H9 (cell line): ENCODE results near the gene ZMYND8. TPM values are rescaled to one million over a fixed set of nuclear protein-coding genes. Genes with fewer than 3 reads are reported as not detected.

Experiments
- DNase-seq: peaks from one replicate; pipeline ENCODE4 v3.0.0-alpha.2; 2017
- H2AFZ ChIP-seq: one replicate; pipeline ENCODE4 v1.6.1; 2013; ENCODE audit warnings: mild to moderate bottlenecking, low read length, control low read depth, moderate library complexity
- H2AK5ac ChIP-seq: 2 replicates; pipeline ENCODE4 v1.6.1; 2013; ENCODE audit warnings: low read length, control low read depth, mixed read lengths; ENCODE audit not compliant: insufficient read length
- H2BK120ac ChIP-seq: one replicate; pipeline ENCODE4 v1.6.1; 2013; ENCODE audit warnings: low read depth, mild to moderate bottlenecking, low read length, control low read depth, inconsistent platforms; ENCODE audit not compliant: poor library complexity, severe bottlenecking
- H2BK12ac ChIP-seq: 2 replicates; pipeline ENCODE4 v1.6.1; 2013; ENCODE audit warnings: low read length, control low read depth, mixed read lengths, low read depth; ENCODE audit not compliant: insufficient read length
- H2BK15ac ChIP-seq: 2 replicates; pipeline ENCODE4 v1.6.1; 2013; ENCODE audit warnings: low read depth, low read length, control low read depth
- H2BK20ac ChIP-seq: one replicate; pipeline ENCODE4 v1.6.1; 2013; ENCODE audit warnings: low read depth, mild to moderate bottlenecking, low read length, control low read depth, inconsistent platforms; ENCODE audit not compliant: poor library complexity, severe bottlenecking
- H2BK5ac ChIP-seq: 2 replicates; pipeline ENCODE4 v1.6.1; 2013; ENCODE audit warnings: low read length, control low read depth, mixed read lengths; ENCODE audit not compliant: insufficient read length
- H3K14ac ChIP-seq: 2 replicates; pipeline ENCODE4 v1.6.1; 2013; ENCODE audit warnings: low read length, control low read depth; ENCODE audit not compliant: insufficient read depth
- H3K18ac ChIP-seq: 2 replicates; pipeline ENCODE4 v1.6.1; 2013; ENCODE audit warnings: low read depth, mild to moderate bottlenecking, mixed read lengths, low read length, control low read depth; ENCODE audit not compliant: insufficient read length
- H3K23ac ChIP-seq: 2 replicates; pipeline ENCODE4 v1.6.1; 2013; ENCODE audit warnings: low read length, control low read depth, mixed read lengths, low read depth; ENCODE audit not compliant: insufficient read length
- H3K23me2 ChIP-seq: 2 replicates; pipeline ENCODE4 v1.6.1; 2013; ENCODE audit warnings: low read depth, mild to moderate bottlenecking, mixed read lengths, low read length, control low read depth; ENCODE audit not compliant: insufficient read length, poor library complexity, severe bottlenecking
- H3K27ac ChIP-seq: 2 replicates; pipeline ENCODE4 v1.5.1; 2013; ENCODE audit warnings: low read length, control low read depth, mixed read lengths, low read depth; ENCODE audit not compliant: insufficient read length
- H3K27me3 ChIP-seq: 2 replicates; pipeline ENCODE4 v1.6.1; 2013; ENCODE audit warnings: low read length, control low read depth, inconsistent platforms; ENCODE audit not compliant: insufficient read depth
- H3K4ac ChIP-seq: 2 replicates; pipeline ENCODE4 v1.6.1; 2013; ENCODE audit warnings: low read depth, mild to moderate bottlenecking, control low read depth, inconsistent platforms, low read length, moderate library complexity
- H3K4me1 ChIP-seq: 2 replicates; pipeline ENCODE4 v1.6.1; 2013; ENCODE audit warnings: low read length, control low read depth, inconsistent platforms; ENCODE audit not compliant: insufficient read depth
- H3K4me2 ChIP-seq: 2 replicates; pipeline ENCODE4 v1.6.1; 2013; ENCODE audit warnings: low read length, control low read depth, mixed read lengths; ENCODE audit not compliant: insufficient read length, insufficient read depth
- H3K56ac ChIP-seq: 2 replicates; pipeline ENCODE4 v1.6.1; 2013; ENCODE audit warnings: low read depth, mild to moderate bottlenecking, mixed read lengths, low read length, control low read depth; ENCODE audit not compliant: insufficient read length
- H3K79me1 ChIP-seq: 2 replicates; pipeline ENCODE4 v1.6.1; 2013; ENCODE audit warnings: low read depth, mild to moderate bottlenecking, moderate library complexity, low read length, control low read depth, inconsistent platforms; ENCODE audit not compliant: insufficient read depth, poor library complexity, severe bottlenecking
- H3K79me2 ChIP-seq: 2 replicates; pipeline ENCODE4 v1.6.1; 2013; ENCODE audit warnings: low read length, control low read depth, inconsistent platforms; ENCODE audit not compliant: insufficient read depth
- H3K9ac ChIP-seq: 2 replicates; pipeline ENCODE4 v1.6.1; 2013; ENCODE audit warnings: low read length, control low read depth, mixed read lengths; ENCODE audit not compliant: insufficient read length; ENCODE audit errors: extremely low read depth
- H3K9me3 ChIP-seq: one replicate; pipeline ENCODE4 v1.6.1; 2013; ENCODE audit warnings: low read depth, low read length, inconsistent platforms; ENCODE audit not compliant: control insufficient read depth
- H3T11ph ChIP-seq: one replicate; pipeline ENCODE4 v1.6.1; 2013; ENCODE audit warnings: mild to moderate bottlenecking, low read length, control low read depth, inconsistent platforms
- H4K20me1 ChIP-seq: one replicate; pipeline ENCODE4 v1.6.1; 2013; ENCODE audit not compliant: control insufficient read depth, insufficient read length, insufficient read depth
- H4K5ac ChIP-seq: 2 replicates; pipeline ENCODE4 v1.6.1; 2013; ENCODE audit warnings: low read depth, mild to moderate bottlenecking, mixed read lengths, low read length, control low read depth; ENCODE audit not compliant: insufficient read length
- H4K8ac ChIP-seq: replicated peaks from 2 replicates; pipeline ENCODE4 v1.6.1; 2013; ENCODE audit warnings: low read length, control low read depth, mixed read lengths, low read depth; ENCODE audit not compliant: insufficient read length
- H4K91ac ChIP-seq: 2 replicates; pipeline ENCODE4 v1.6.1; 2013; ENCODE audit warnings: low read depth, mild to moderate bottlenecking, moderate library complexity, mixed read lengths, low read length, control low read depth; ENCODE audit not compliant: insufficient read length
- H3K27ac Mint-ChIP-seq, 3 experiments: 2 replicates in 2 of 3; 3 replicates in 1 of 3; pipeline ENCODE4 v1.8.0; 2020 to 2021; ENCODE audit warnings: mixed read lengths in 3 of 3, mild to moderate bottlenecking in 1 of 3, moderate library complexity in 1 of 3
- H3K27me3 Mint-ChIP-seq: 2 replicates; pipeline ENCODE4 v1.8.0; 2021; ENCODE audit warnings: low read depth, mild to moderate bottlenecking, moderate library complexity, mixed read lengths
- H3K36me3 Mint-ChIP-seq, 3 experiments: 2 replicates in 2 of 3; 3 replicates in 1 of 3; pipeline ENCODE4 v1.8.0; 2020 to 2021; ENCODE audit warnings: low read depth in 3 of 3, mixed read lengths in 3 of 3; ENCODE audit not compliant: insufficient read depth in 1 of 3
- H3K4me1 Mint-ChIP-seq, 2 experiments: 2 replicates each; pipeline ENCODE4 v1.8.0; 2020; ENCODE audit warnings: mixed read lengths in 2 of 2
- H3K4me3 Mint-ChIP-seq, 2 experiments: 2 replicates in 1 of 2; 3 replicates in 1 of 2; pipeline ENCODE4 v1.8.0; 2020 to 2021; ENCODE audit warnings: mild to moderate bottlenecking in 2 of 2, mixed read lengths in 2 of 2, moderate library complexity in 1 of 2
- H3K9me3 Mint-ChIP-seq, 2 experiments: 2 replicates in 1 of 2; 3 replicates in 1 of 2; pipeline ENCODE4 v1.8.0; 2020; ENCODE audit warnings: mild to moderate bottlenecking in 2 of 2, mixed read lengths in 2 of 2, moderate library complexity in 1 of 2
- CTCF ChIP-seq: fragments of 200-600 bp; sonication (generic); conservative IDR thresholded peaks from 3 replicates; pipeline ENCODE4 v1.8.0; 2021; ENCODE audit warnings: antibody characterized with exemption, mild to moderate bottlenecking
- WGBS: extraction: QIAGEN DNeasy Blood & Tissue Kit; methylation state at CpG from one replicate; pipeline ENCODE4 v1.1.7; 2013; ENCODE audit warnings: missing lambda C conversion rate, low lambda C conversion rate, mixed read lengths; ENCODE audit not compliant: insufficient read length; ENCODE audit errors: extremely low coverage; 5-methylcytosine and 5-hydroxymethylcytosine counted together
- total RNA-seq: library from RNA; stranded (reverse); gene quantifications from 2 replicates; pipeline ENCODE4 v1.2.1, GENCODE V29; 2021

ZMYND8 gene
- total RNA-seq, 1 experiment from 2014 or later = 158 TPM

GRCh38 chr20:47306755-47307370 lies 49.6 kb downstream of the ZMYND8 start:
- no peak overlapping the region for H3K4me3 Mint-ChIP-seq
- peaks cover 26% of the 10 kb centered on the region; the same call in 1 of the 2 replicates for H3K79me2 ChIP-seq
- peak overlapping the region; percentile 8 to 93 (median 86); a peak in 5 of 7 replicates for H3K27ac Mint-ChIP-seq

More at GRCh38 chr20:47306755-47307370, 49.6 kb downstream of the ZMYND8 start:
- Histone ChIP-seq H4K5ac (no peak overlapping the region), H3K56ac (no peak overlapping the region), H2AFZ (no peak overlapping the region), H4K8ac (no peak overlapping the region), H2BK120ac (no peak overlapping the region), H3K79me1 (peaks cover 23% of the 10 kb centered on the region), H3K9ac (no peak overlapping the region), H3K14ac (no peak overlapping the region), H4K20me1 (no peaks in the 10 kb centered on the region), H3K23me2 (no peaks in the 10 kb centered on the region), H2AK5ac (no peak overlapping the region), H3K18ac (no peak overlapping the region), H4K91ac (no peak overlapping the region), H2BK15ac (no peak overlapping the region), H3K27me3 (no peaks in the 10 kb centered on the region), H3K27ac (no peak overlapping the region), H3K9me3 (no peaks in the 10 kb centered on the region), H3K4me2 (no peak overlapping the region), H3K4me1 (peaks cover 4% of the 10 kb centered on the region; the same call in 1 of the 2 replicates), H2BK12ac (no peak overlapping the region), H3K4ac (no peak overlapping the region), H3T11ph (no peak overlapping the region), H2BK20ac (no peak overlapping the region), H3K23ac (no peak overlapping the region), H2BK5ac (no peak overlapping the region)
- no peaks in the 10 kb centered on the region; the same call in 1 of the 2 replicates for H3K27me3 Mint-ChIP-seq
- TF ChIP-seq CTCF = no peak
- peaks cover 31 to 88% (median 56%) of the 10 kb centered on the region in 3 experiments; a peak in 6 of 7 replicates for H3K36me3 Mint-ChIP-seq
- WGBS = no CpG with 5 or more reads among the region's 7 CpGs
- peaks cover 43 to 48% of the 10 kb centered on the region in 2 experiments for H3K4me1 Mint-ChIP-seq
- H3K9me3 Mint-ChIP-seq = no peaks in the 10 kb centered on the region
- no peak for DNase-seq
